ENCODE results near the gene CD163L1.

Gene CD163L1

GRCh38 chr12:7324176-7324575 lies 119.8 kb downstream of the CD163L1 start:
- DNase-seq (ENCODE audit: low read depth, low spot score) = no peak

DNA sequence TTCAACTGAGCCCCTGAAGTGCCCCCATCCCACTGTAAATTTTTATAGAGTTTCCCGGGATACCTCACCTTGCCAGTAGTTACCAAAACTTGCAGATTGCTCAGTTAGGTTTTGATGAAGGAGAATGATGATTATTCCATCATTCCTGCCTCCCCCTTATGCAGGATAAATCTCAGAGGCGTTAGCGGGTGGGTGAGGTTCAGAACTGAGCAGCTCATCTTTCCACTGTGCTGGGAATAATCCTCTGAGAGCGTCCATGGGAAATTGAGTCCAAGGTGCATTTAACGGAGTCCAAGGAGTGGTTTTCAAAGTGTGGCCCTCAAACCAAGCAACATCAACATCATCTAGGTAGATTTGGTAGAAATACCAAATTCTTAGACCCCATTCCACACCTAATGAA lies 121.4 kb downstream of the CD163L1 start:
- DNase-seq (ENCODE audit: low read depth, low spot score) = no peak

DNA sequence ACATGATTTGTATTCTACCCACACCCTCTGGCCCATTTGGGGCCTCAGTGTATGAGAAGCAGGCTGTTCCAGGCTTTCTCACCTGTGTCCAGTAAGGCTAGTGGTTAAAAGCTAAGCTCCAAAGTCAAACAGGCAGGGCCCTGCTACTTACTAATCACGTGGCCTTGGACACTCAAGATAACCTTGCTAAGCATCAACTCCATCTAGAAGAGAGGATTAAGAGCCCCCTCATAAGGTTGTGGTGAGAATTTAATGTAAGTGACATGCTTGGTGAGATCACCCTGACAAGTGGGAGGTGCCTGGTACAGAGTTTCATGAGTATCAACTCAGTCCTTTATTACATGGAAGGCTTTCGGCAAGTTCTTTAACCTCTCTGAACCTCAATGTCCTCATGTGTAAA lies 122.3 kb downstream of the CD163L1 start:
- no peak for DNase-seq (ENCODE audit: low read depth, low spot score)

DNA sequence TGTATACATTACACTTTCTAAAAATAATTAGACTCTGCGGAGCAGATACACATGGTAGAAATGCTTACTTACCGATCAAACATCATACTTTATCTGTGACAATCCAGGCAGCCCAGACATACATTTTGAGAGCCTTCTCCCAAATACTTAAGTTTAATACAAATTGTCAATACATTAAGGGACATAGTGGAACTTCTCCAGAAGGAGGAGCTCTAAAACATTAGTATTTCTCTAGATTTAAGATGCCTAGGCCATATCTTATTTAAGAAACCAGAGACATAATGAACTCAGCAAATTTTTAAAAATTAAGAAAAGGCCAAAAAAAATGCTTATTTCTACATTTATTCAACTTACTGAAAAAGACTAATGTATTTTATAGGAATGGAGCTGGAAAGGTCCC lies 124.0 kb downstream of the CD163L1 start:
- DNase-seq (ENCODE audit: low read depth, low spot score) = no peak

- DNase-seq (ENCODE audit: low read depth, low spot score) = no peak
Measured at GRCh38 chr12:7310070-7310469, 133.9 kb downstream of the CD163L1 start.
